ENCODE results near the gene ACTN1. TPM values are rescaled to one million over a fixed set of nuclear protein-coding genes. Genes with fewer than 3 reads are reported as not detected.
A peak's percentile ranks its signal among the peaks of the same experiment; 100 is the strongest.

Gene ACTN1
- total and polyA plus RNA-seq, 2 of the 8 experiments (the other 6 are each of a cell fraction or from before 2014, with no cell fraction given), result 236 to 262 TPM

GRCh38 chr14:68921666-68922065 lies 57.4 kb downstream of the ACTN1 start:
- Histone ChIP-seq H3K36me3 (ENCODE audit: control insufficient read depth in 2 of 4, insufficient read depth in 4 of 4, low read length in 3 of 4) (peaks cover 0 to 47% (median 14%) of the 10 kb centered on the region in 4 experiments; a peak in 7 of 8 replicates), H3K4me3 (ENCODE audit: extremely low read depth in 1 of 4, insufficient read depth in 2 of 4, low read depth in 3 of 4, low read length in 4 of 4) (no peak overlapping the region), H4K5ac (ENCODE audit: insufficient read length, low read depth, low read length) (no peak overlapping the region), H3K79me1 (ENCODE audit: low read depth, low read length) (peaks cover 12% of the 10 kb centered on the region), H4K20me1 (replicated peaks in 1 of 2; ENCODE audit: control insufficient read depth in 1 of 2, insufficient read depth in 2 of 2, low read length in 2 of 2) (peaks cover 16% of the 10 kb centered on the region in 2 experiments), H3K27me3 (replicated peaks in 1 of 4; ENCODE audit: control insufficient read depth in 3 of 4, extremely low read depth in 1 of 4, insufficient read depth in 3 of 4, low read length in 3 of 4) (no peaks in the 10 kb centered on the region), H4K8ac (ENCODE audit: extremely low read depth, insufficient read depth, low read length) (no peak overlapping the region), H3K4me1 (replicated peaks in 1 of 4; ENCODE audit: control insufficient read depth in 3 of 4, insufficient read depth in 4 of 4, low read length in 3 of 4) (peaks cover 0 to 13% (median 9%) of the 10 kb centered on the region in 4 experiments; a peak in 5 of 7 replicates), H3K14ac (ENCODE audit: insufficient read length) (no peak overlapping the region), H2BK5ac (ENCODE audit: low read depth, low read length) (no peak overlapping the region), H2BK120ac (replicated peaks; ENCODE audit: low read depth, low read length) (no peak overlapping the region), H3K56ac (replicated peaks; ENCODE audit: insufficient read length, low read depth, low read length) (no peak overlapping the region), H3K23me2 (ENCODE audit: low read depth, low read length) (no peaks in the 10 kb centered on the region), H3K18ac (ENCODE audit: extremely low read depth, low read length) (no peak overlapping the region), H3K4me2 (ENCODE audit: insufficient read depth in 1 of 2, low read depth in 2 of 2, low read length in 2 of 2) (no peak overlapping the region), H2BK15ac (ENCODE audit: low read length) (no peak overlapping the region), H2AFZ (ENCODE audit: low read length) (no peak overlapping the region), H3K4ac (replicated peaks; ENCODE audit: insufficient read length, low read depth, low read length) (no peak overlapping the region), H2BK12ac (ENCODE audit: low read depth, low read length) (no peak overlapping the region), H3K23ac (ENCODE audit: insufficient read length) (no peak overlapping the region), H2AK5ac (ENCODE audit: low read depth, low read length) (no peak overlapping the region), H4K91ac (replicated peaks; ENCODE audit: insufficient read length, low read length) (no peak overlapping the region), H3K79me2 (ENCODE audit: control insufficient read depth in 1 of 2, insufficient read depth in 2 of 2, low read length in 2 of 2) (peaks cover 5 to 39% of the 10 kb centered on the region in 2 experiments; a peak in 3 of 4 replicates), H2BK20ac (ENCODE audit: low read length) (no peak overlapping the region), H3K9ac (replicated peaks in 1 of 4; ENCODE audit: extremely low read depth in 1 of 4, low read depth in 3 of 4, low read length in 3 of 4) (no peak overlapping the region), H3K27ac (ENCODE audit: low read depth, low read length) (no peak overlapping the region), H3K9me3 (ENCODE audit: insufficient read depth in 2 of 2, low read depth in 1 of 2, low read length in 1 of 2) (no peaks in the 10 kb centered on the region)
- ChIA-PET POLR2A (ENCODE audit: partially characterized antibody) (interaction anchor here (0.7 to 1.4 kb wide), 3 partner anchors 20 to 55 kb away, joined by 3 to 5 read pairs (median 3); no protein-coding TSS in a partner anchor), CTCF (ENCODE audit: partially characterized antibody) (interaction anchor here (0.6 to 22.6 kb wide), 11 partner anchors 9 to 400 kb away, joined by 3 to 291 read pairs (median 4); no protein-coding TSS in a partner anchor)
- TF ChIP-seq JUN (IDR thresholded peaks at IDR 0.05; ENCODE audit: low read depth, low read length), result no peak
- TF ChIP-seq TCF12 (IDR thresholded peaks at IDR 0.05; ENCODE audit: low read depth, low read length), result no peak
- no peak for TF ChIP-seq RNF2 (IDR thresholded peaks at IDR 0.05; ENCODE audit: borderline replicate concordance, low read depth, low read length, missing control alignments, poor library complexity, severe bottlenecking)
- peak; percentile 13 to 37 (median 24) for TF ChIP-seq CTCF (IDR thresholded peaks at IDR 0.05; ENCODE audit: control extremely low read depth in 1 of 3, insufficient read depth in 1 of 3, low read depth in 1 of 3, low read length in 3 of 3)
- TF ChIP-seq POU5F1 (IDR thresholded peaks at IDR 0.05; ENCODE audit: low read depth, low read length), result no peak
- 0 out of 4 replicates have a peak, but pooled peaks of 1 of the 2 experiments have one; percentile 13 for TF ChIP-seq RAD21 (IDR thresholded peaks at IDR 0.05 in 1 of 2, conservative IDR thresholded peaks at IDR 0.05 in 1 of 2; ENCODE audit: low read depth in 2 of 2, low read length in 2 of 2)
- TF ChIP-seq HDAC6 (IDR thresholded peaks at IDR 0.05; ENCODE audit: low read depth, low read length), result no peak
- TF ChIP-seq GABPA (IDR thresholded peaks at IDR 0.05; ENCODE audit: borderline replicate concordance, insufficient read depth, low read length), result no peak
- TF ChIP-seq SIRT6 (IDR thresholded peaks at IDR 0.05; ENCODE audit: low read length), result no peak
- FAIRE-seq (no peak), DNase-seq (ENCODE audit: low read depth in 1 of 2, low spot score in 2 of 2) (no peak)

Data from H1 (cell line).